ENCODE measurements around the gene DCLK2.

The DCLK2 gene

DNA sequence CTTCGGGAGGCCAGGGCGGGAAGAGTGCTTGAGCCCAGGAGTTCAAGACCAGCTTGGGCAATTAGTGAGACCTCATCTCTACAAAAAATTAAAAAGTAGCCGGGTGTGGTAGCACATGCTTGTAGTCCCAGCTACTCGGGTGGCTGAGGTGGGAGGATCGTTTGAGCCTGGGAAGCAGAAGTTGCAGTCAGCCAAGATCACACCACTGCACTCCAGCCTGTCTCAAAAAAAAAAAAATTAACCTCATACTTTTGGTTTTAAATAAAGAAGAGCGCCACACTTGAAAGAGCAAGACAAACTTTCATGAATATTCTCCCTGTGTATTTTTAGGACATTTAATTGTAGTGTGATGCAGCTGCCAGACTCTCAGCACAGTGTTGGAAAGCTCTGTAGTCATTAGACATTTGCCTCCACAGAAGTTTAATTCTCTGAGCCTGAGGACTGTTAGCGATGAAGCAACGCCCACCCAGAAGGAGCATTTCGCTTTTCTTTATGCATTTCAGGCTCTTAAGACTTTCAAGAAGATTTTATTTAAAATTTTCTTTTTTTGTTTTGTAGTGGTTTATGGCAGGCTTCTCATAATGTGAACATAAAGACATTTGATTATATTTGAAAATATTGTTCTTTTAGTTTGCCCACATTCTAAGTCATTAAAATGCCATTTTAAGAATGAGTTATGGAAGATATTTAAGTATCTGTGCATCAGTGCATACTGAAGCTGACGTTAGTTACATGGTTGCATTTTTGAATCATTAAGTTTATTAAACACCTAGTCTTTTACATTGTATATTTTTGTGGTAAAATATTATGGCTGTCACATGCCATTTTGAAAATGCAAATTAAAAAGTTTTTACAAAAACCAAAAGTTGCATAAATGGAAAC lies 45.8 kb downstream of the DCLK2 start:
- DNase-seq (ENCODE audit: low spot score in 2 of 2) (no peak), ATAC-seq (no peak)
- Mint-ChIP-seq H3K9me3 (no peaks in the 10 kb centered on the region), H3K4me3 (no peak overlapping the region), H3K4me1 (no peaks in the 10 kb centered on the region), H3K36me3 (no peaks in the 10 kb centered on the region), H3K27ac (no peak overlapping the region)

GRCh38 chr4:150126201-150126863 lies 48.1 kb downstream of the DCLK2 start:
- DNase-seq (ENCODE audit: low spot score in 2 of 2) (no peak), ATAC-seq (no peak)
- Mint-ChIP-seq H3K36me3 (no peaks in the 10 kb centered on the region), H3K4me1 (no peaks in the 10 kb centered on the region), H3K9me3 (no peaks in the 10 kb centered on the region), H3K4me3 (no peak overlapping the region), H3K27ac (no peak overlapping the region)

DNA sequence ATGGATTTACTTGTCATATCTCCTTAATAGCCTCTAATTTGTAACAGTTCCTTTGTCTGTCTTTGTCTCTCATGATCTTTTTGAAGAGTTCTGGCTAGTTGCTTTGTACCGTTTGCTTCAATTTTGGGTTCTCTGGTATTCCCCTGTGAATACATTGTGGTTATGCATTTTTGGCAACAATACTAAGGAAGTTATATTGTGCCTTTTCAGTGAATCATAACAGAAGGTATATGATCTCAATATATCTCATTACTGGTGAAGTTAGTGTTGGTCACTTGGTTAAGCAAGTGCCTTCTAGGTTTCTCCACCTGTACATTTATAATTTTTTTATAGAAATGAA lies 48.6 kb downstream of the DCLK2 start:
- Mint-ChIP-seq H3K36me3 (no peaks in the 10 kb centered on the region), H3K4me1 (no peaks in the 10 kb centered on the region), H3K9me3 (no peaks in the 10 kb centered on the region), H3K27ac (no peak overlapping the region), H3K4me3 (no peak overlapping the region)
- ATAC-seq = peak; percentile 65
- DNase-seq (ENCODE audit: low spot score in 2 of 2) = no peak

DNA sequence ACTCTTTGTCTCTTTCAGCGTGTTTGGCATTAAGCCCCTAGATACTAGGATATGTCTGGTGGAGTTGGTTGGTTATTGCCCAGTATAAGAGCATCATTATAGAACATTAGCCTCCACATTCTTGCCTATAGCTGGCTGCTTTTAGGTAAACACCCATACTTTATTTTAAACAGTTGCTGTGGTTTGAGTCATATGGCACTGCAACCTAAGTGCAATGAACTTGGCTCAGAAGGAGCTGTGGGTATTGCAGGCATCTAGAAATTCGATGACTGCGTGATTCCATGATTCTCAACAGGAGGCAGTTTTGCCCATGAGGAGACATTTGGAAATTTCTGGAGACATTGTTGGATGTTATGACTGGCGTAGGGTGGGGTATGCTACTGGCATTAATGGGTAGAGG lies 49.5 kb downstream of the DCLK2 start:
- Mint-ChIP-seq H3K4me3 (no peak overlapping the region), H3K4me1 (no peaks in the 10 kb centered on the region), H3K27ac (no peak overlapping the region), H3K36me3 (no peaks in the 10 kb centered on the region), H3K9me3 (no peaks in the 10 kb centered on the region)
- ATAC-seq = no peak
- DNase-seq (ENCODE audit: low spot score in 2 of 2) = no peak

DNA sequence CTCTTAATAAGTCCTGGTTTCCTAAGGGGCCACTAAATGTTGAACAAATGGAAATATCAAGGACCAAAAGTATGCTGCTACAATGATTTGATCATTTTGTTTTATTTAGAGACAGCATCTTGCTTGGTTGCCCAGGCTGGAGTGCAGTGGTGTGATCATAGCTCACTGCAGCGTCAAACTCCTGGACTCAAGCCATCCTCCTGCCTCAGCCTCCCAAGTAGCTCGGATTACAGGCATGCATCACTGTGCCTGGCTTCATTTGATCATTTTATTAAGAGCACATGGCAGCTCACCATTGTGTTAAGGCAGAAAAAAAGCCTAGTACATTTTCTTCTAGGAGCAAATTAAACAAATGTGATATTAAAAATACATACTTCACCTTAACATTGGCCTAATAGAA lies 52.7 kb downstream of the DCLK2 start:
- H3K36me3 Mint-ChIP-seq = no peaks in the 10 kb centered on the region
- no peaks in the 10 kb centered on the region for H3K9me3 Mint-ChIP-seq
- H3K4me1 Mint-ChIP-seq = peaks cover 3% of the 10 kb centered on the region
- ATAC-seq = no peak
- H3K4me3 Mint-ChIP-seq = no peak overlapping the region
- DNase-seq (ENCODE audit: low spot score in 2 of 2) = no peak
- H3K27ac Mint-ChIP-seq = no peak overlapping the region

- DNase-seq (ENCODE audit: low spot score in 2 of 2) = no peak
- peaks cover 5% of the 10 kb centered on the region for H3K4me1 Mint-ChIP-seq
- ATAC-seq = peak; percentile 31
Observed at GRCh38 chr4:150131581-150132228, 53.5 kb downstream of the DCLK2 start.

GRCh38 chr4:150133605-150134004 lies 55.4 kb downstream of the DCLK2 start:
- H3K9me3 Mint-ChIP-seq = no peaks in the 10 kb centered on the region
- no peak for DNase-seq (ENCODE audit: low spot score in 2 of 2)
- H3K27ac Mint-ChIP-seq = no peak overlapping the region
- H3K4me1 Mint-ChIP-seq = peaks cover 5% of the 10 kb centered on the region
- H3K4me3 Mint-ChIP-seq = no peak overlapping the region
- no peak for ATAC-seq
- no peaks in the 10 kb centered on the region for H3K36me3 Mint-ChIP-seq

More at GRCh38 chr4:150131581-150132228, 53.5 kb downstream of the DCLK2 start:
- no peaks in the 10 kb centered on the region for H3K9me3 Mint-ChIP-seq
- no peaks in the 10 kb centered on the region for H3K36me3 Mint-ChIP-seq
- H3K27ac Mint-ChIP-seq = no peak overlapping the region
- H3K4me3 Mint-ChIP-seq = no peak overlapping the region

DNA sequence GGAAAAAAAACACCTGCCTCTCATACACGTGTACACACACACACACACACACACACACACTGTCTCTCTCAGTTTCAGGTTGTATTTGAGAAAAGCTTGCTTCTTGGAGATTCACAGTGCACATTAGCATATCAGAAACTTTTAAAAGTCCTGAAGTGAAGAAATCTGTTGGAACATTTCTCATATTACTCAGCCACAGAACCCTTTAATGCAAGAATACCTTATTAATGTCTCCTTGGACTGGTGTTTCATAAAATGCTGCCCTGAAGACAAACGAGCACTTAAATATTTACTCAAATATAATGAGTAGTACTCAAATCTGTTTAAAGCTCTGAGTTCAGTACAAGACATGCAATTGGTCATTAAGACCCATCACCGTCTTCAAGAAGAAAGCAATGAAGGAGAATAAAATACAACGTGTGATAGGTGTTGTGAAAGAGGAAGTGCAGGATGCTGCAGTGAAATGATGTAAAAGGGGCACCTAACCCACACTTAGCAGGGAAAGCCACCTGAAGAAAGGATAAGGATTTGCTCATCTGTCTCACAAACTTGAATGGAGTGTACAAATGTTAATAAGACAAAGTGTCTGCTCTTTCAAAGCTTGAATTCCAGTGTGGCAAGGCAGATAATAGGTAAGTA lies 57.0 kb downstream of the DCLK2 start:
- ATAC-seq (no peak), DNase-seq (ENCODE audit: low spot score in 2 of 2) (no peak)
- no peak overlapping the region for H3K4me3 Mint-ChIP-seq
- H3K9me3 Mint-ChIP-seq = no peaks in the 10 kb centered on the region
- H3K36me3 Mint-ChIP-seq = no peaks in the 10 kb centered on the region
- H3K27ac Mint-ChIP-seq = no peak overlapping the region
- H3K4me1 Mint-ChIP-seq = peaks cover 5% of the 10 kb centered on the region

DNA sequence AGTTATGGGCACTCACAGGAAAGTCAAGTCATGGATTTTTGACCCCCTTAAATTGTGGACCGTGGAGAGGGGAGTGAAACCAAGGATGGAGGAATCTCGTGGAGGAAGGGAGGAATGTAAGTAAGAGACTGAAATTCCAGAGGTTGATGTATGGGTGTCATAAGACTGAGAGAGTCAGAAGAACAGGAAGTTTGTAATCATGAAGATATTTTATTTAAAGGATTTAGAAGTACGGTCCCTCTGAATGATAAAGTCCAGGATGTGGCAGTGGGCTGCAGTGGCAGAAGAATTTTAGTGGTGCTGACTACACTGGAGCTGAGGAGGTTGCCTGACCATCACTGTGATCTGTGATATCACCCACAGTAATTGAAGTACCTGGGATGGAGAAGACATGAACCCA lies 57.8 kb downstream of the DCLK2 start:
- H3K9me3 Mint-ChIP-seq = no peaks in the 10 kb centered on the region
- DNase-seq (ENCODE audit: low spot score in 2 of 2) (no peak), ATAC-seq (no peak)
- H3K36me3 Mint-ChIP-seq = no peaks in the 10 kb centered on the region
- no peak overlapping the region for H3K27ac Mint-ChIP-seq
- H3K4me1 Mint-ChIP-seq = peaks cover 8% of the 10 kb centered on the region
- H3K4me3 Mint-ChIP-seq = no peak overlapping the region

DNA sequence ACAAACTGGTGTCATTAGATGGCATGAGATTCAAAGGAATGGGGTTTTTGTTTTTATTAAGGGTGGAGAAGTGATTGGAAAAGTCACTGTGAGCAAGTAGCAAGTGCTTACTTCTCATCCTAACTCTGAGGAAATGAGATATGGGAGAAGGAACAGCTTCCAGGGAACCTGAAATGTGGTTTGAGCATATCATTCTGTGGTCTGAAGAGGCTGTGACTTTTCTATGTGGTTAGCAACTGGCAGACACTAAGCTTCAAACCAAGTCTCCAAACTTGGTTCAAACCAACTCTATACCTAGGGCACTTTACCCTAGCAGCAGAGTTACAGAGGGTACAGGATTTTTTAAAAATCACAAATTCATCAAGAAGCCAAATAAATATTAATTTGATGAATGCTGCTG lies 58.2 kb downstream of the DCLK2 start:
- DNase-seq (ENCODE audit: low spot score in 2 of 2) (no peak), ATAC-seq (no peak)
- Mint-ChIP-seq H3K4me3 (no peak overlapping the region), H3K27ac (no peak overlapping the region), H3K36me3 (no peaks in the 10 kb centered on the region), H3K9me3 (no peaks in the 10 kb centered on the region), H3K4me1 (peaks cover 12% of the 10 kb centered on the region)

GRCh38 chr4:150139297-150139865 lies 61.1 kb downstream of the DCLK2 start:
- Mint-ChIP-seq H3K9me3 (no peaks in the 10 kb centered on the region), H3K4me1 (peaks cover 12% of the 10 kb centered on the region), H3K36me3 (no peaks in the 10 kb centered on the region), H3K4me3 (no peak overlapping the region), H3K27ac (no peak overlapping the region)
- DNase-seq (ENCODE audit: low spot score in 2 of 2) (no peak), ATAC-seq (peak; percentile 70)

DNA sequence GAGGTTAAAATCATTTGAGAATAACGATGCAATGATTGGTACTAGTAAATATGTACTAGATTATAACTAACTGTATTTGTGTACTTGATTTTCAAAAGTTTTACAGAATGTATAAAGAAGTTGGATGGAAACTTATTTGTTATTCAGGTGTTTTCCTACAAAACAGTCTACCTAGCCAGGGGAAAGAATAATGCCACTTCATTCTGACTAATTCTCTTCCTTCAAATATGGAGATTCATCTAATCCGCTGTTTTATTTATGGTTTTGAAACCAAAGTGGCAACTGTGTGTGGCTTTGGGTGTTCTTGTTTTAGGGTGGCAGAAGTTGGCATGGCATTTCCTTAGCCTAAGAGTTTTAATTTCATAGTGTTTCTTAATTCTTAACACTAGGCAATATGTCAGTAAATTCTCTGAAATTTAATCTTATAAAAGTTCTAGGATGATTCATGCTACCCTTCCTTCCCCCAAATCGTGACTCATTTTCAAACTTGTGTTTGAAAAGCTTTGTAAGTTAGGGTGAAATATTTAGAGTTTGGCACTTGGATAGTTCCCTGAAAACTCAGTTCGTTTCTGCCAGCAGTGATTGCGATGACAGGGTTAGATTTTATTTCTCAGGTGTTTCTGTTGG lies 62.6 kb downstream of the DCLK2 start:
- Mint-ChIP-seq H3K27ac (no peak overlapping the region), H3K36me3 (no peaks in the 10 kb centered on the region)

DNA sequence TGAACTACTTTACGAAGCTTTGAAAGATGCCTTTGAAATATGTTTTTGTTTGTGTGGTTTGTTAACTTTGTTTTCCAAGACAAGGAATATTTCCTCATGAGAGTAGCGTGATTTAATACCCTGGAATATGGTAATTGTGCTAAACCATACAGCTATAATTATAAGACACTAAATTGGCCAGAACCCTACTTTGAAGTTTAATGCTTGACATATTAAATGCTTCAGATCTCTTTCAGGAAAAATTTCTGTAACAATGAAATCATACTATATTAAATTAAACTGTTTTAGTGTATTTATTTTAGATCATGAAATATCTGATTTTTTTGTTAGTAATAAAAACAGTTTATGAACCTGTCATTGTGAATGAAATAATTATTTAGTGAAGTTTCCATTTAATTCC lies 63.5 kb downstream of the DCLK2 start:
- H3K27ac Mint-ChIP-seq = no peak overlapping the region
- H3K4me1 Mint-ChIP-seq = peaks cover 7% of the 10 kb centered on the region
- H3K4me3 Mint-ChIP-seq = no peak overlapping the region
- no peaks in the 10 kb centered on the region for H3K36me3 Mint-ChIP-seq
- ATAC-seq = no peak
- no peaks in the 10 kb centered on the region for H3K9me3 Mint-ChIP-seq
- no peak for DNase-seq (ENCODE audit: low spot score in 2 of 2)

More for the DNA sequence above, 62.6 kb downstream of the DCLK2 start:
- peak; percentile 31 for ATAC-seq
- no peak overlapping the region for H3K4me3 Mint-ChIP-seq
- no peak for DNase-seq (ENCODE audit: low spot score in 2 of 2)
- H3K9me3 Mint-ChIP-seq = no peaks in the 10 kb centered on the region
- H3K4me1 Mint-ChIP-seq = peaks cover 10% of the 10 kb centered on the region

GRCh38 chr4:150142831-150143230 lies 64.6 kb downstream of the DCLK2 start:
- no peaks in the 10 kb centered on the region for H3K36me3 Mint-ChIP-seq
- H3K9me3 Mint-ChIP-seq = no peaks in the 10 kb centered on the region
- no peak overlapping the region for H3K4me3 Mint-ChIP-seq
- no peak for DNase-seq (ENCODE audit: low spot score in 2 of 2)
- peaks cover 7% of the 10 kb centered on the region for H3K4me1 Mint-ChIP-seq
- ATAC-seq = no peak
- no peak overlapping the region for H3K27ac Mint-ChIP-seq
